GM12873 (cell line): ENCODE data around the gene PCSK1.

ENCODE experiments used
- TF ChIP-seq, protein P1 (sequence below): IDR thresholded peaks from 2 replicates; pipeline ENCODE4 v1.5.1; 2012; ENCODE audit warnings: low read depth, mild to moderate bottlenecking, moderate library complexity, low read length, control low read depth; ENCODE audit not compliant: insufficient read depth; ENCODE audit errors: missing control alignments

The PCSK1 gene

GRCh38 chr5:96440185-96440538 lies 7.1 kb upstream of the PCSK1 start:
- TF ChIP-seq, protein P1, sequence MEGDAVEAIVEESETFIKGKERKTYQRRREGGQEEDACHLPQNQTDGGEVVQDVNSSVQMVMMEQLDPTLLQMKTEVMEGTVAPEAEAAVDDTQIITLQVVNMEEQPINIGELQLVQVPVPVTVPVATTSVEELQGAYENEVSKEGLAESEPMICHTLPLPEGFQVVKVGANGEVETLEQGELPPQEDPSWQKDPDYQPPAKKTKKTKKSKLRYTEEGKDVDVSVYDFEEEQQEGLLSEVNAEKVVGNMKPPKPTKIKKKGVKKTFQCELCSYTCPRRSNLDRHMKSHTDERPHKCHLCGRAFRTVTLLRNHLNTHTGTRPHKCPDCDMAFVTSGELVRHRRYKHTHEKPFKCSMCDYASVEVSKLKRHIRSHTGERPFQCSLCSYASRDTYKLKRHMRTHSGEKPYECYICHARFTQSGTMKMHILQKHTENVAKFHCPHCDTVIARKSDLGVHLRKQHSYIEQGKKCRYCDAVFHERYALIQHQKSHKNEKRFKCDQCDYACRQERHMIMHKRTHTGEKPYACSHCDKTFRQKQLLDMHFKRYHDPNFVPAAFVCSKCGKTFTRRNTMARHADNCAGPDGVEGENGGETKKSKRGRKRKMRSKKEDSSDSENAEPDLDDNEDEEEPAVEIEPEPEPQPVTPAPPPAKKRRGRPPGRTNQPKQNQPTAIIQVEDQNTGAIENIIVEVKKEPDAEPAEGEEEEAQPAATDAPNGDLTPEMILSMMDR = peak; percentile 8

DNA sequence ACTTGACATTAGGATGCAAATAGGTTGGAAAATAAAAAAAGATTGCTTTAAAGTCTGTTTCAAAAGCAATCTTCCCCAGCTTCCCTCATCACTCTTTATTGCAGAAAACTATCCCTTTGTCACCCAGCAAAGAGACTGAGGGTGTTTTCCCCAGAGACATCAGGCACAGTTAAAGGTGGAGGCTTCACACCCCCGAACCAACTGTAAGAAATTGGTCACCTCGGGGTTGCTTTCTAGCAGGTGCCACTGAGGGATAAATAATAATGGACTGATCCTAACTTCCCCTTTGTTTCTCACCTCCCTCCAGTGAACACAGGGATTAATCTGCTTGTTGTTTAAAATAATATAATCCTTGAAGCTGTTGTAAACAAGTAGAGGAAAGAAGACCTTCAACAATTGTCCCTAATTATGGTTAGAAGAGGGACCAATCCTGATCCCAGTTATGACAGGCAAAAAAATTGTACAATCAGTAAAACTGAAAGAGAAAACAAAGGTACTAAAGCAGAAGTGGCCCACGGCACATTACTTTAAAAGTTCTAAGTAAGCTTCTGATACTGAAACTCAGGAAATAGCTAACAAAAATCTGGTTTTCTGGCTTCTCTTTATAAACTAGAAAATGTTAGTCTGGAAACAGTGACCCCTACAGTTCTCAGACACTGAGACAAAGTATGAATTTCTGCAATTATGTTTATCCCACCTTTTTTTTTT lies 6.6 kb upstream of the PCSK1 start:
- TF ChIP-seq, protein P1 = peak; percentile 32

DNA sequence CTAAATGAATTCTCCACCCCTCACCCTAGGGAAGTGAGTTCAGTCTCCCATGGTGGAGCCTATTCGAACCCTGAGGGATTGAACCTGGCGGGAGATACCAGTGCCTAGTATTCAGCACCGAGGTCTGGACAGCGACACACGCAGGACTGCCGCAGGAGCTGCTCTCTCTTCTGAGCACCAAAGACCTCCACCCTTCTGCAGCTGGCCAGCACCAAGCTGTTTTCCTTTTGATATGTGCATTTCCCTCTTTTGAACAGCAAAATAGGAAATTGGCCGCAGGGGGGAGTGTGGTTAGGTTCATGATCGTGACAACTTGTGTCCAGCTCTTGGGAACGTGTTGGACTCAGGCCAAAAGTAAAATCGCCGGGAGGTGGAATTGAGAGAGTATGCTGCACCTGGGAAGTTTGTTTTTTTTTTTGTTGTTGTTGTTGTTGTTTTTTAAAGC lies 1.2 kb upstream of the PCSK1 start:
- TF ChIP-seq, protein P1 = no peak

- TF ChIP-seq, protein P1 = no peak
These were observed 607 bp downstream of the PCSK1 start for GRCh38 chr5:96432216-96433065.

- TF ChIP-seq, protein P1 = no peak
These were observed 1.5 kb downstream of the PCSK1 start for GRCh38 chr5:96431376-96432187.

- TF ChIP-seq, protein P1 = no peak
These were observed 5.2 kb downstream of the PCSK1 start for GRCh38 chr5:96427824-96428223.

GRCh38 chr5:96426831-96427230 lies 6.2 kb downstream of the PCSK1 start:
- TF ChIP-seq, protein P1 = no peak
